ENCODE measurements around the gene CTTN.
"Not testable (repeated sequence)": the region's sequence is repeated elsewhere in the genome, so short reads cannot be mapped to it uniquely, and the experiment has no call there.

The CTTN gene

DNA sequence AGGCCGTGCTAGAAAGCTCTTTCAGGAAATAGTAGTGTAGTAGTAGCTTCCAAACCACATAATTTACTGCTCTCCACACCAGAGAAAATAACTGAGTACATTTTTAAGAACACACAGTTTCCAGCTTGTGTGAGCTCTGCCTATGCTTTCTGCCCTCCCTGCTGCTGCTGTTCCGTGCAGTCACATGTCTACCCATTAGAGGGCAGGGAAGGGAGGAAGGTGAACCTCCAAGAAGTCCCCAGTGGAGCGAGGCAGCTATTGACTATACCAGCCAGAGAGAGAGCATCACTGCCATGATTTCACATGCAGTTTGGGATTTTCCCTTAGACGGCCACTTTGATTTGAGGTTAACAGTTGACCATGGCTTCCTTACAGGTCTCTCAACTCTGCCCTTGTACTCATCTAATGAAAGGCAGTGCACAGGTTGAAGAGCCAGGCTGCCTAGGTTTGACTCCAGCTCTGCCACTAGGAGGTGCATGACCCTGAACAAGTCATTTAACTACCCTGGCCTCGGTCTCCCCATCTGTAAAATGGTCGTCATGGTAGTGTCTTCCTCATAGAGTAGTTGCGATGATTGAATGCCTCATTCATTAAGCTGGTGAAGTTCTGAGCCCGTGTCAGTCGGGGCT is 19.7 kb upstream of the CTTN start:
- in situ Hi-C loops (cut with MboI; ENCODE audit: low sequenced_read_pairs), result no loop called here

DNA sequence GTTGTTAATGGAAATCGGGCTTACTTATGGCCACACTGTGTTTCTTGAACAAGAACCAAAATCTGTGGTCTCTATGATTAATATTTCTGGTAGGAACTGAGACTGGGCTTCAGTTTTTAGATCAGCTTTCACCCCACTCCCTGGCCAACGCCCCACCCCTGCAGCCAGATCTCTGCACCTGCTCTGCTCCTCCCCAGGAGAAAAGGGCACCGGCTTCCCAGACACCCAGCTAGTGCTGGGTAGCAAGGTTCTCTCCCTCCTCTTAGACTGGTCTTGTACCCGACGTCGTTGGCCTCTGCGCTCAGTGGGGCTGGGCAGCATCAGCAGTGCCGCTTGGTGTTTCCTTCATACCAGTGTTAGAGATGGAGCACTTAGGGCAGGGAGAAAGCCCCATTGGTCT is 17.0 kb upstream of the CTTN start:
- in situ Hi-C loops (cut with MboI; ENCODE audit: low sequenced_read_pairs), result no loop called here

DNA sequence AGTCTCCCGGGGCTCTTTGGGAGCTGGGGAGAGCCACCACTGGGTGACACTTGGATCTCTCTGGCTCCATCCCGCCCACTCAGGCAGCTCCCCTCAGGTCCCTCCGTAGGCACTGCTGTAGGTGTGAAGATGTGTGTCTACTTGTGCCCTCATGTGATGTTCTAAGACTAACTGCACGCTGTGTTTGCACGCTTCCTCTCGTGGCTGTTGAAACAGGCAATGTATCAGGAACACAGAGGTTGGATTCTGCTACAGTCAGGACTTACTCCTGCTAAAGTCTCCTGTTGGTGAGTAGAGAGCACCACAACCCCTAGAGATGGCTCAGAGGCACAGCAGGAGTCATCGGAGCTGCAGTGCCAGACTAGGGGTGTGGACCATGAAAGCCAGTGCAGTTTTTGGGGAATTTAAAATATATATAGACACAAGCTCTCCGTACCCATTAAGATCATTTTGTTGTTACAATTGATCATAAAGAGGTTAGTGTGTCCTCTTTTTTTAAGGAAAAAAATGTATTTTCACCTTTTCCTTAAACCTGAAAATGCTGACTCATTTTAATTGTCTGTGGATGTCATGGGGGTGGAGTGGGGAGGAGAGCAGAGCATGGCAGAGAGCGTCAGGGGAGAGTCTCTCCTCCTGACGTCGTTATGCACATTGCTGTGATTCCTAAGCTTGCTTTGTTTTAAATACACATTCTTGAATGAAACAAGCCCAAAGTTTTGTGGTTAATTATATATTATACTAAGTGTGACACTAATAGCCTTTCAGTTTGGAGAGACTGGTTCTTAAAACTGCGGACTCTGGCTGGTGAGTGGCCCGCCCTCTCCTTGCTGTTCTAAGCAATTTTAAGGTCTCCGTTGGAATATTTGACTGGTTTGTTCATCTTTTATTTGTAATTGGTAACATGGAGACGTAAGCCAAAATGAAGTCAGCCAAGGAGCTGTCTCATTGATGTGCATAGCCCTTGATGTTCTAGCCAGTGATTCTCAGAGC is 16.2 kb upstream of the CTTN start:
- in situ Hi-C loops (cut with MboI; ENCODE audit: low sequenced_read_pairs), result no loop called here

DNA sequence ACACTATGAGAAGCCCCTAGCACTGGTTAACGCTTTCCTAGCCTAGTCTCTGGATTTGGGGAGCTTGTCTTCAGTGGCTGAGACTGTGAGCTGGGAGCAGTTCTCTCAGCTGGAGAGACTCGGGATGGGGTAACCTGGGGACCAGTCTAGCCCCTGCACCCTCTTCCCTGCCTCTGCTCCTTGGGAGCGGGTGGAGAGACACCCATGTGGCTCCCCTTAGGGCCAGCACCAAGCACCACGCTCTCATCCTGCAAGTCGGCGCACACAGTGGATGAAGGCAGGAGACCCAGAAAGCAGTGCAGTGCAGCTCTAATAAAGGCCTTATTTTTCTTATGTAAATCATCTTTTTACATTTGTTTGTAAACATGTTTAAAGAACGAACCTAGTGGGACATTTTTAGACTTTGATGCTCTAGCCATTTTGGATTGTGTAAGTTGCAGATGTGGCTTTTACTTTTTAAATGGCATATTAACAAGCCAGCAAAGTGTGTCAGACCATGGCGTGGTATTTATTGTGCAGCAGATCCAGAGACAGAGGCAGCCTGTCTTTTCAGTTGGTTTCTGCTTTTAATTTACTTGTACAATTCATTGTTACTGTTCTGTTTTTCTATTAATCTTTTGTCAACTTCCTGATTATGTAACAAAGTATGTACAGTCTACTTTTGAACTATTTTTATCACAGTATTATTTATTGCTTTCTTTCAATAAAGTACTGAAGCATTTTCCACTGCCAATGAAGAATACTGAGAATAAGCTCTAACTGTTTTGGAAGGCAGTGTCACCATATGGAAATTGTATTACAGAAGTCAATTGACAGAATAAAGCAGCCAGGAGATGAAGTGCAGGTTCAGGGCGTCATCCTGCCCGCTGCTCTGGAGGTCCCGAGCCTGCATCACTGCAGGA is 14.4 kb upstream of the CTTN start:
- in situ Hi-C loops (cut with MboI; ENCODE audit: low sequenced_read_pairs), result no loop called here

DNA sequence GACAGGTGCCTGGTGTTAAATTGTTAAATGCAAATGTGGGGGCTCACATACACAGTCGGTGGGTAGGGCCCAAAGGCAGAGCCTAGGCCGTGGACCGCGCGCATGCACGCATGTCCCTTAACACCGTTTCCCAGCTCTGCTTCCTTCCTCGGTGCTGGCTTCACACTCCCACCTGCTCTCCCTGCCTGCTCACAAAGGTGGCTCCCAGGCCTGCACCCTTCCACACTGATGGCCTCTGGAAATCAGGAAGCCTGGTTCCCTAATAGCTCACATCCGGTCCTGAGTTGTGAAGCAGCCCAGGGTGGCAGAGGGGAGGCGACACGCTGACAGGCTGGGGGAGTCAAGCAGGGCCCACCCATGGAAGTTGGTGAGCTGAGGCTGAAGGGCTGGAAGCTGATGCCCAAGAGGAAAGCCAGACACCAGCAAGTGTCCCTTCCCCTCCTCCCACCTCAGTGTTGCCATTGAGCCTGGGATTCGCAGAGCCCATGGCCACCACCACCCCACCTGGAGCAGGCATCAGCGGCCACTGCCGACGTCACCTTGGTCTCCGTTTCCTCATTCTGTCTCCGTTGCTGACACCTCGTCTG is 13.7 kb upstream of the CTTN start:
- in situ Hi-C loops (cut with MboI; ENCODE audit: low sequenced_read_pairs), result no loop called here

DNA sequence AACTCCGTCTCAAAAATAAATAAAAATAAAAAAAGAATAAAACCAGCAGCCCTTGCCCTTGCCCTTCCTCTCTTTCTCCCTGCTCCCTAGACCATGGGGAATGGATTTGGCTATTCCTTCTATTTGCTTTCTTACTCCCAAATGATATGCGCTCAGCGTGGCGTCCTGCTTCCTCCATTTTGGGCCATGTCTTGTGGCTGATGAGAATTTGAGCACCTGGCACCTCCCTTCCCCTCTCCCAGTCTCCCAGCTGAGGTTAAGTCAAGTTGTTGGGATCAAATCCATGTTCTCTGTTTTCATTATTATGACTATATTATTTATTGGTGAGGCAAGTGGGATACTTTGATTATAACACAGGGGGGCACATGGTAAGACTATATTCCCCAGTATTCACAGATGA is 10.8 kb upstream of the CTTN start:
- in situ Hi-C loops (cut with MboI; ENCODE audit: low sequenced_read_pairs), result no loop called here

DNA sequence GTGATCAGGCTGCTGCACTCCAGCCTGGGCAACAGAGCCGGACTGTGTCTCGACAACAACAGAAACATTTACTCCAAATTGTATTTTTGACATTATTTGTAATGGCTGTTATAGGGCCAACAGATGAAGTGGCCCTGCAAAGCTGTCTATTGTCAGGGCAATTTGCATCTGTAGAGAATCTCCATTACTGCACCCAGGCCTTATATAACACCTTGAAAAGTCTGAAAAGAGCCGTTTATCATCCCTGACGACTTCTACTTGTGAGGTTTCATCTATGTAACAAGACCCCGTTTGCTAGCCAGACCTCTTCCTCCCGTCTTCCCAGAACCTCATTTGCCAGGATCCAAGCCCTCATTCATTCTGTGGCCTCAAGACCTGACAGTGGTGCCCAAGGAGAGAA is 9.1 kb upstream of the CTTN start:
- in situ Hi-C loops (cut with MboI; ENCODE audit: low sequenced_read_pairs), result no loop called here

DNA sequence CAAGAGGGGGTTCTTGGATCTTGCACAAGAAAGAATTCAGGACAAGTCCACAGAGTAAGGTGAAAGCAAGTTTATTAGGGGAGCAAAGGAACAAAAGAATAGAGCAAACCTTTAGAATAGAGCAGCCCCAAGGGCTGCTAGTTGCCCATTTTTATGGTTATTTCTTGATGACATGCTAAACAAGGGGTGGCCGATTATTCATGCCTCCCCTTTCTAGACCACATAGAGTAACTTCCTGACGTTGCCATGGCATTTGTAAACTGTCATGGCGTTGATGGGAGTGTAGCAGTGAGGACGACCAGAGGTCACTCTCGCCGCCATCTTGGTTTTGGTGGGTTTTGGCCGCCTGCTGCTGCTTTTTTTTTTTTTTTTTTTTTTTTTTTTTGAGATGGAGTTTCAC is 7.4 kb upstream of the CTTN start:
- in situ Hi-C loops (cut with MboI; ENCODE audit: low sequenced_read_pairs), result not testable (repeated sequence)

DNA sequence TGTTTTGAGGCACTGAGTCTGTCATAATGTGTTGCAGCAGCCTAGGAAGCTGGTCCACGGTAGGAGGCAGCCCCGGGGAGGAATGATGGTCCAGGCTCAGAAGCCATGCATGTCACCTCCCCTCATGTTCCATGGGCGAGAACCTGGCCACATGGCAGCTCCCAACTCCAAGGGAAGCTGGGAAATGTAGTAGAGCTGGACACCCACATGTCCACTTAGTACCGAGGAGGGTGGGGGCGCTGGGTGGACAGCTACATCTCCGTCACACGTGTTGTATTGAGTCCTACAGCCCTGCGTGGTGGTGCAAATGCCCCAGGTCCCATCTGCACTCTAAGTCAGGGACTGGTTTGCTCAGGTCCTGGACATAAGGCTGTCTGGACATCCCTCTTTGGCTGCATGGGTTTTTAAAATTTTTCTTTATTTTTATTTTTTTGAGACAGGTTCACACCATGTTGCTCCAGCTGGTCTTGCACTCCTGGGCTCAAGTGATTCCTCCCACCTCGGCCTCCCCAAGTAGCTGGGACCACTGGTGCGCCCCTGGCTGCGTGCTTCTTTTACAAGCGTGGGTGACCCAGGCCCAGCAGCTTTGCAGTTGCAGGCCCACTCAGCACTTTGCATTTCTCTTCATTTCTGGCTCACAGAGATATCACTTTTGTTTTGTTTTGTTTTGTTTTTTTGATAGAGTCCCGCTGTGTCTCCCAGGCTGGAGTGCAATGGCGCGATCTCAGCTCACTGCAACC is 3.9 kb upstream of the CTTN start:
- in situ Hi-C loops (cut with MboI; ENCODE audit: low sequenced_read_pairs), result no loop called here

DNA sequence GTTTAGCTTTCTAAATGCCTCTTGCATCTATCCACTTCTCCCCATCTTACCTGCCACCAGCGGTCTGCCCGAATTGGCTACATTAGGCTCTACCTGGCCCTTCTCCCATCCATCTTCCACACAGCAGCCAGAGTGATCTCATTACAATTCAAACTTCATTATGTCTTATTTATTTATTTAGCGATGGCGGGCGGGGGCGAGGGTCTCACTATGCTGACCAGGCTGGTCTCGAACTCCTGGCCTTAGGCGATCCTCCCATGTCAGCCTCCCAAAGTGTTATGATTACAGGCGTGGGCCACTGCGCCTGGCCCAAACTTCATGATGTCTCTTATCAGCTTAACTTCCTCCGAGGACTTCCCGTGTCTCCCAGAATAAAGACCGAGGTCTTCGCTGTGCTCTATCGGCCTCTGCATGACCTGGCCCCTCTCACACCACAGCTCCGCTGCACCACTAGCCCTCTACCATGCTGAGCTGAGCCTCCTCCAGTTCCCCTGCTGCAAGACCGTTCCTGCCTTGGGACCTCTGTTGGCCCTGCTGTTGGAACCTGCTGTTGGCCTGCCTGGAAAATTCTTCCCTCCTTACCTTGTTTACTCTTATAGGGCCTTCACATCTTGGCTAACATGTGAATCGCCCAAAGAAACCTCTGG is 870 bp upstream of the CTTN start:
- in situ Hi-C loops (cut with MboI; ENCODE audit: low sequenced_read_pairs), result no loop called here

DNA sequence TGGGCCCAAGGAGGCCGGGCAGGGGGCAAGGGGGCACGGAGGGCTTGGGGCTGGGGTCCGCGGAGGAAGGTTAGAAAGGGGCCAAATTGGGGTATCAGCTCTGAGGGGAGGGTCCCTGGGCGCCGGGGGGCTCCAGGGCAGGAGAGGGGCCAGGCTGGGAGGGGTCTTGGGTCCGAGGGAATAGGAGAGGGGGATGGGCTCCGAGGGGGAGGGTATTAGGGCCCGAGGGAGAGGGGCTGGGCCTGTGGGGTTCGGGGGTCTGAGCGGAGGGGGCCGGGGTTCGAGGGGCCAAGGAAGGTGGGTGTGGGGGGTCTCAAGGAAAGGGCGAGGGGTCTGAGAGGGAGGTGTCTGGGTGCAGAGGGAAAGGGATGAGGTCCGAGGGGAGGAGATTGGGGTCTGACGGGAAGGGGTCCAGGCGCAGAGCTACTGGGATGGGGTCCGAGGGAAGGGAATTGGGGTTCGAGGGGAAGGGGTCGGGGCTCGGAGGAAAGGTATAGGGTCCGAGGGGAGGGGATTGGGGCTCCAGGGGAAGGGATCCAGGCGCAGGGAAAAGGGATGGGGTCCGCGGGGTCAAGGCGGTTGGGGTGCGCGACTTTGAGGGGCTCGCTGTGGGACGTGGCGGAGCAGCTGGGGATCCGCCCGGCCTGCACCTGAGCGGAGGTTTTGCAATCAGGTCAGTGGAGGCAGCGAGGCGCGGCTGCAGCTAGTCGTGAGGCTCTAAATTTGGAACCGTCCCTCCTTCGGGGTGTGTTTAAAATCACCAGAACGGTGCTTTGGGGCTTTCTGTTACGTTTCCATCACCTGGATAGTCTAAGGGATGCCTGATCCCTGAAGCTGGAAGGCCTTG is 728 bp downstream of the CTTN start:
- in situ Hi-C loops (cut with MboI; ENCODE audit: low sequenced_read_pairs), result no loop called here

DNA sequence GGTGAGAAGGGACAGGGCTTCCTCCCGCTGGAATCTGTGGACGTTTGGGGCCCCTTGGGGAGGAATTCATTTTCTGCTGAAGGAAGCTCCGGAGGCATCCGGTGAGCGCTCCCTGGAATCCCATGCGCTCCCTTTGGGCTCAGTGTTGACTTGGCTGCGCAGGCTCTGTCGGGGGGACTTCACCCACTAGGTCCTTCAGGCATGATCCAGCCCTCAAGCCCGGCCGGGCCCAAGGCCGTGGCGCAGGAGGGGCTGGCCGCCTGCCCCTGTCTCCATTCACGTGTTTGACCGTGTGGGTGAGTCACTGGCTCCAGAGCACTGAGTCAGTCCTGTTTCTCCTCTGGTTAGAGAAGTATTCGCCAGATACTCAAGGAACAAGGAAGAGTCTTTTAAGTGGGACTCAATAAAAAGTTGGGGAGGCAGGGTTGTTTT is 1.4 kb downstream of the CTTN start:
- in situ Hi-C loops (cut with MboI; ENCODE audit: low sequenced_read_pairs), result no loop called here

DNA sequence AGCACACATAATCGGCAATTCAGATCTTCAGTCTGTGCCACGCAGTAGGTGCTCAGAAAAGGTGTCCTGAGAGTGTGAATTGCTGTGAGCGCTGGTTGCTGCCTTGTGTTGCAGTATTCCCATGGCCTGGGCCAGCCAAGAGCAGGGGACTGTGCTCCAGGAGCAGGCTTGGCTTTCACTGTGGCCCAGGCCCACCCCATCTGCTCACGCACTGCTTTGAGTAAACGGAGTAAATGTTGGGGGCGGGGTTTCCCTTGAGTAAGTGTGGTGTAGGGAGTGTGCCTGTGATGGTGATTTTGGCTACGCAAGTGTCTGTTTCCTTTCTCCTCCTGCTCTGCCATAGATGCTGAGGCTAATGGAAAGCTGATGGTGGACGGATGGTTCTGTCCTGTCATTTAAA is 2.3 kb downstream of the CTTN start:
- in situ Hi-C loops (cut with MboI; ENCODE audit: low sequenced_read_pairs), result no loop called here

DNA sequence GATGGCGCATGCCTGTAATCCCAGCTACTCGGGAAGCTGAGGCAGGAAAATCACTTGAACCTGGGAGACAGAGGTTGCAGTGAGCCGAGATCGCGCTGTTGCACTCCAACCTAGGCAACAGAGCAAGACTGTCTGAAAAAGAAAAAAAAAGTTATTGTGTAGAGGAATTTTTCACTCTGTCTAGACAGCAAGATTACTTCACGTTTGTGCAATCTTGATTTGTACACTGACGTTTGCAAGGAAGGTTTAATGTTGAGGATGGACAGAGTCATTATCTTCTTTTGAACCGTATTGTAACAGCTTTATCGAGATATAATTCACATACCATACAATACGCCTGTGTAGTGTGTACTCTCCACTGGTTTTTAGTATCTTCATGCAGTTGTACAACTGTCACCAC is 3.7 kb downstream of the CTTN start:
- in situ Hi-C loops (cut with MboI; ENCODE audit: low sequenced_read_pairs), result no loop called here

DNA sequence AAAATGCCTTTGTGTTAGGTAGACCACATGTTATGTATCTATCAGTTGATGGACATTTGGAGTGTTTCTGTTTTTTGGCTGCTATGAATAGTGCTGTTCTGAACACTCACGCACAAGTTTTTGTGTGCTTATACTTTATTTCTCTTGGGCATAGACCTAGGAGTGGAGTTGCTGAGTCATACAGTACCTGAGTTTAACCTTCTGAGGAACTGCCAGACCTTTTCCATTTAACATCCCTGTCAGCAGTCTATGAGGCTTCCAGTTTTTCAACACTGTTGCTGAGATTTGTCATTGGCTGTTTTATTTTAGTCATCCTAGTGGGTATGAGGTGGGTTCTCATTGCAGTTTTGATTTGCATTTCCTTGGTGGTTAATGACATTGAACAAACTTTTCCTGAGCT is 4.4 kb downstream of the CTTN start:
- in situ Hi-C loops (cut with MboI; ENCODE audit: low sequenced_read_pairs), result no loop called here

DNA sequence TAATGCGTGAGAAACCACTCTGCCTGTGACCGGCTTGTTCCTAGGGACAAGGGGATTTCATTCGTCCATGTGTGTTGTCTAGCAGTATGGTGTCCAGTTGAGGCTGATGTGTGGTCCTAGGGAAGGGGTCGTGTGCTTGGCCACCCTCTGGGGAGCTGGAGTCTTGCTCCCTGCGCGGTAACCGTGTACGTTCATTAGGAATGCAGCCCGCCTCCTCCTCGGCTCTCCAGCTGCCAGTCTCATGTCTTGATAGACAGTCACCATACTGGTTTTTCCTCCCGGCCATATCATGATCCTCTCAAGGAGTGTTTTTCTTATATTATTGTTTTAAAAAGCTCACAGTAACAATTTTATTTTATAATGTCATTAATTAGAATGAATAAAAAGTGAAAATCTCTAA is 5.9 kb downstream of the CTTN start:
- in situ Hi-C loops (cut with MboI; ENCODE audit: low sequenced_read_pairs), result no loop called here

DNA sequence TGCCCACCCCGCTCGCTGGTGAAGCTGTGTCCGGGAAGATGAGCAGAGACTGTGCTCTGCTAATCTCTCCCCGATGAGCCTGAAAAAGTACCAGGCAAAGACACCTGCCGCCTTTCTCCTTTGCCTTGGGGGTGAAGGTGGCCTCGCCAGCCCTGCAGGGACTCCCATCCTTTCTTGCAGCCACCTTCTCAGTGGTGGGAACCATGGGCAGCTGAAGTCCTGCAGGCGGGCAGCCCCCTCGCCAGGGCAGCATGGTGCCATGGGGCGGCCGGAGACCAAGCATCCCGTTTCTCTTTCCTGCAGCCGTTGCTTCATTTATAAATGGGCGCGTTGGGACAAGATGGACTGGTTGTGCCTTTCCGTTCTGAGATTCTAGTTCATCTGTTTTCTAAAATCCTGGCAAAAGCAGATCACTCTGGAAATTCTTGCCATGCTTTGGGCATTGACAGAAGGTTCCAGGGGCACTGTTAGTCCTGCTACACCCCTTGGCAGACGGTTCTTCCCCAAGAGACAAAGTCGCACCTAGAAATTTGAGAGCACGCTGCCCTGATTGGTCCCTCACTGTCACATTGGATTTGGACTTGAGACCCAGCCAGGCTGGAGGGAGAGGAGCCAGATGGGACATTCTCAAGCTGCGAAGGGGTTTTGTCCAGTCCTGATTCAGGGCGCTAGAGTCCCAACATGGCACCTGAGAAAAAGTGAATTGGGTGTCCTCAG is 7.5 kb downstream of the CTTN start:
- in situ Hi-C loops (cut with MboI; ENCODE audit: low sequenced_read_pairs), result no loop called here

DNA sequence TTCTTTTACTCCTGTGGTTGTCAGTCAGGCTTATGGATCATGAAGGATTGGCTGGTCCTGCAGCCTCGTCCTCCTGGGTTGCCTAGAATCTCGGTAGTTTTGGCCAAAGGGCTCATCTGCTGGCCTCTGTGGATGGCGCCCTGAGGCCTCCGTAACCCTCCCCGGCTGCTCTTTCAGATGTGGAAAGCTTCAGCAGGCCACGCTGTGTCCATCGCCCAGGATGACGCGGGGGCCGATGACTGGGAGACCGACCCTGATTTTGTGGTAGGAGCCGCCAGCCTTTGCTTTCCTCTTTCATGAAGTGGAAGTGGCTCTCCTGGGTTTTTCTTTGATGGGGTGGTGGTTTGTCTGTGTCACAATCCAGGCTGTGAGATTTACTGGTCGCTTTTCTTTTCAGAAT is 8.8 kb downstream of the CTTN start:
- in situ Hi-C loops (cut with MboI; ENCODE audit: low sequenced_read_pairs), result no loop called here

Measured in HL-60/S4 (cell line).